Measurements from ENCODE around the gene PDE4D.
"Not testable (repeated sequence)": the region's sequence is repeated elsewhere in the genome, so short reads cannot be mapped to it uniquely, and the experiment has no call there.

The PDE4D gene

DNA sequence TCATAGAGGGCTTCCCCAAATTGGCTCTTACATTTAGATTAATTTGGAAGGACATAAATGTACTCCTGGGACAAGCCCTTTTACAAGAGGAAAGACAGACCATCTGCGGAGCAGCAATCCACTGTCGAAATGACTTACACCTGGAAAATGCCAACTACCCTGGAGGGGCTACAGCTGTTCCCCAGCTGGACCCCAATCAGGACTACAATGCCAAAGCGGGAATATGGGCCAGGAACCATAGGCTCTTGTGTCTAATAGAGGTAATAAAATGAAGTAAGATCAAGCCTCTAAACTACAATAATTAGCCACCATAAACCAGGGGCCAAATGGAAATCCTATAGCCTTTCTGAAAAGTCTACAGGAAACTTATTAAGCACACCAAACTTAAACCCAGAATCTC is 581.3 kb downstream of the PDE4D start:
- DNase-seq, result no peak

- not testable (repeated sequence) for DNase-seq
These were observed 584.8 kb downstream of the PDE4D start for GRCh38 chr5:59308685-59309084.

- DNase-seq, result not testable (repeated sequence)
These were observed 590.2 kb downstream of the PDE4D start for GRCh38 chr5:59303289-59303716.

DNA sequence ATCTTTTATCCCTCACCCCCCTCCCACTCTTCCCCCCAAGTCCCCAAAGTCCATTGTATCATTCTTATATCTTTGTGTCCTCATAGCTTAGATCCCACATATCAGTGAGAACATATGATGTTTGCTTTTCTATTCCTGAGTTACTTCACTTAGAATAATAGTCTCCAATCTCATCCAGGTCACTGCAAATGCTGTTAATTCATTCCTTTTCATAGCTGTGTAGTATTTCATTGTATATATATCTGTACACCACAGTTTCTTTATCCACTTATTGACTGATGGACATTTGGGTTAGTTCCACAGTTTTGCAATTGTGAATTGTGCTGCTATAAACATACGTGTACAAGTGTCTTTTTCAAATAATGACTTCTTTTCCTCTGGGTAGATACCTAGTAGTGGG is 591.0 kb downstream of the PDE4D start:
- DNase-seq, result not testable (repeated sequence)

DNA sequence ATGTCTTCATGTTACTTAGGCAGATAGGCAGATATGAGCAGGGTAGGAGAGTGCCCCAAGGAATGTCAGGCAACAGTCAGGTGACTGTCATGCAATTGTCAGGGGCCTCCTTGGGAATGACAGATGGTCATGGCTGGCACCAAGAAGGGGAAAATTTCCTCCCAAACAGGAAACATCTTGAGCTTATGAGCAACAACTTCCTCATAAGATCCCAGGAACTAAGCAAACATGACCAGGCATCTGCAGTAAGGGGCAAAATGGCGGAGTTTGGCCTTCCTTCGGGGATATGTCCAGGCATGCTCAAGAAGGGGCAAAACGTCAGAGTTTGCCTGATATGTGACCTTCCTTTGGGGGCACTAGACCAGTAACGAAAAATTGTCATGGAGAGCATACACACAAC is 591.8 kb downstream of the PDE4D start:
- no peak for DNase-seq

GRCh38 chr5:59300930-59301329 is 592.6 kb downstream of the PDE4D start:
- no peak for DNase-seq

- no peak for DNase-seq
These were observed 594.5 kb downstream of the PDE4D start for GRCh38 chr5:59299006-59299405.

- peak; percentile 3 for DNase-seq
These were observed 596.9 kb downstream of the PDE4D start for GRCh38 chr5:59296317-59297264.

GRCh38 chr5:59293700-59294099 is 599.8 kb downstream of the PDE4D start:
- DNase-seq, result no peak

GRCh38 chr5:59291941-59292340 is 601.6 kb downstream of the PDE4D start:
- DNase-seq, result no peak

DNA sequence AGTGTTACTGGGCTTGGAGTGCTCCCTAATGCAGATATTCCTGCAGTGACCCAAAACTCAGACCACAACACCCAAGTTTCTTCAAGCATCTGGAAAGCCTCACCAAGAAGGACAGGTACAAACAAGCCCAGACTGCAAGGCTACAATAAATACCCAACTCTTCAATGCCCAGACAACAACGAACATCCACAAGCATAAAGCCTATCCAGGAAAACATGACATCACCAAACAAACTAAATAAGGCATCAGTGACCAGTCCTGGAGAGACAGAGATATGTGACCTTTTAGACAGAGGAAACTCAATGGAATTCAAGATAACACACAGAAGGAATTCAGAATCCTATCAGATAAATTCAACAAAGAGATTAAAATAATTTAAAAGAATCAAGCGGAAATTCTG is 605.6 kb downstream of the PDE4D start:
- DNase-seq, result no peak

DNA sequence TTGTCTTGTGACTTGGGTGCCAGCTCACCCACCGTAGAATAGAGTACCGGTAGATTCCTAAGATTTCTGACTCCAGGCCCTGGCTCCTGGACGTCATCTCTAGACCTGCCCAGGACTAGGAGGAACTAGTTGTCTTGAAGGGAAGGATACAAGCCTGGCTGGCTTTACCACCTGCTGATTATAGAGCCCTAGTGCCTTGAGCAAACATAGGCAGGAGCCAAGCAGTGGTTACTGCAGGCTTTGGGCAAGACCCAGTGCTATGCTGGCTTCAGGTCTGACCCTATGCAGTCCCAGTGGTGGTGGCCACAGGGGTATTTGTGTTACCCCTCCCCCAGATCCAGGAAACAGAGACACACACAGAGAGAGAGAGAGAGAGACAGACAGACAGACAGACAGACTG is 606.2 kb downstream of the PDE4D start:
- DNase-seq, result peak; percentile 0

DNA sequence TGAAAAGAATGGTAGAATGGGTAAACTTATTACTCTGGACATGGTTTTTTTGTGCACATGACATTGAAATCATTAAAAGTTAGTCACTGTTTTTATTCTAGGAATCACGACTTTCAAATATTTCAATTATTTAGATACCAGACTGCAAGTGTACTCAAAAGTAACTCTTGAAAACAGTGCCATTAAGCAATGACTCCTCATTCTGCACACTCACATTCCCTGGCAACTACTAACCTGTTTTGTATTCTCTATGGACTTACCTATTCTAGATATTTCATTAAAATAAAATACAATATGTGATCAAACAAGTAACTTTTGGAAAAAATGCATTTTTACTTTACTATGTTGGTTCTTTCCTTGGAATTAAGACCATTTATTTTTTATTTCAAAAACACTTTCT is 607.0 kb downstream of the PDE4D start:
- no peak for DNase-seq

DNA sequence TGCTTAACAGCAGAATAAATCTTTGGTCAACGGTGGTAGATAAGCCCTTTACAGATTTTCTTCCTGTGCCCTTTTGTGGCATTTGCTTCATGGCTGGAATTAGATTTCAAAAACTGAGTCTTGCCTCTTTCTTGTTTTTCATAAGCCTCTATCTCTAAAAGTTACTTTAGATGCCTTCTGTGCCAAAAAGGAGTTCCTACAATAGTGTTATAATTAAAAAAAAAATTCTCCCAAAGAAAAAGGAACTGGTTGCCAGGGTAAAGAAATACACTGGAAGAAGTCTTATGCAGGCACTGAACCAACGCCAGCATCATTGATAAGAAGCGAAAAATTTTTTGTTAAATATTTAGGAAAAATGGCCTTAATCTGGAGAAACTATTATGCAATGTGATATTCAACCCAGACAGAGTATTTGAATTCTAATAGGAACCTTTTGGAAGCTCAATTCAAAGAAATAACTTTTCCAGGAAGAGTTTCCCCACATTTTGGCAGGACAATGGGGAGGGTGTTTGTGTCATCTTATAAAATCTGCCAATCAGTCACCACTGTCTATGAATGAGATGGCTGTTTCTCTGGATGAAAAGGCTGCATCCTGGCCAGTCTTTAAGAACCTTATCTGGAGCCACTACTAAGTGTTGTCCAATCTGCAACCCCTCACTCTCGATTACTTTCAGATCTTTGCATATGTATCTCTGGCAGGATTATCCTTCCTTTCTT is 608.1 kb downstream of the PDE4D start:
- no peak for DNase-seq

- DNase-seq, result no peak
These were observed 610.8 kb downstream of the PDE4D start for GRCh38 chr5:59282726-59283125.

GRCh38 chr5:59279979-59280378 is 613.5 kb downstream of the PDE4D start:
- DNase-seq, result no peak

- no peak for DNase-seq
These were observed 616.6 kb downstream of the PDE4D start for GRCh38 chr5:59276917-59277372.

GRCh38 chr5:59276325-59276675 is 617.2 kb downstream of the PDE4D start:
- no peak for DNase-seq

- DNase-seq, result no peak
These were observed 617.8 kb downstream of the PDE4D start for GRCh38 chr5:59275510-59276324.

- DNase-seq, result no peak
These were observed 618.4 kb downstream of the PDE4D start for GRCh38 chr5:59275170-59275509.

DNA sequence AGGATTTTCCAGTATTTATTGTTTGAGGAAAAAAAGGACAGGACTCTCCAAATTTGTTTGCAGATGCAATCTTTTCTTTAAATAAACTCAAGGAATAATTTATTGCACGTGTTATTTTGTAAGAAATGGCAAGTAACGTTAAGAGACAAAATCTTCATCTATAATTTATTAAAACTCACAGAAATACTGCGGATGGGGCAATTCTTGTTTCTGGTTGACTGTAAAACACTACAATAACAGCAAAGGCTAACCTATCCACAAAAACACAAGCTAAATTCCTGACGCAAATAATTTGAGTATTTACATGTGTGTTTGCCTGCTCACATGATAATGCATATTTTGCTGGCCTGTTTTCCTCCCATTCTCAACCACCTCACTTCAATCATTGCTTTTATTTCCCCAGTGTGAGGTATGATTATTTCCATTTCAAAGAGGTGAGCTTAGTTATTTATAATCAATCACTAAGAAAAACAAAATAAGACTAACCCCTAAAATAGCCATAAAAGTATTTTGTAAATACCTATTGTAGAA is 619.4 kb downstream of the PDE4D start:
- DNase-seq, result no peak

- no peak for DNase-seq
These were observed 620.6 kb downstream of the PDE4D start for GRCh38 chr5:59272809-59273427.

Measured in RPMI8226 (cell line).